Spleen (tissue), 11 donors: ENCODE measurements around the gene CARS2. TPM values are rescaled to one million over a fixed set of nuclear protein-coding genes. Genes with fewer than 3 reads are reported as not detected.

Experiments used
- DNase-seq: peaks from one replicate; pipeline ENCODE4 v3.0.0-alpha.2; 2020
- H3K27ac ChIP-seq, 8 donors: fragments of 200-600 bp; sonication (generic) in 7 of 8; 1 replicate in 4 of 8; 2 replicates in 4 of 8; pipeline versions ENCODE4 v1.5.0 to v1.8.0; 2016 to 2021; ENCODE audit warnings: inconsistent platforms in 4 of 8, mild to moderate bottlenecking in 4 of 8, moderate library complexity in 1 of 8
- H3K27me3 ChIP-seq, 7 donors: fragments of 200-600 bp; sonication (generic) in 6 of 7; replicated peaks in 1 of 7; 1 replicate in 4 of 7; 2 replicates in 3 of 7; pipeline versions ENCODE4 v1.5.0 to v1.8.0; 2016 to 2021; ENCODE audit warnings: inconsistent platforms in 3 of 7, mild to moderate bottlenecking in 1 of 7
- H3K36me3 ChIP-seq, 6 donors: fragments of 200-600 bp; sonication (generic) in 5 of 6; 1 replicate in 4 of 6; 2 replicates in 2 of 6; pipeline versions ENCODE4 v1.5.0 to v1.8.0; 2016 to 2021; ENCODE audit warnings: inconsistent platforms in 2 of 6
- H3K4me1 ChIP-seq, 6 donors: fragments of 200-600 bp; sonication (generic) in 5 of 6; 1 replicate in 3 of 6; 2 replicates in 3 of 6; pipeline versions ENCODE4 v1.5.0 to v1.8.0; 2016 to 2021; ENCODE audit warnings: inconsistent platforms in 3 of 6
- H3K4me3 ChIP-seq, 8 donors: fragments of 200-600 bp; sonication (generic) in 7 of 8; 1 replicate in 4 of 8; 2 replicates in 4 of 8; pipeline versions ENCODE4 v1.5.0 to v1.8.0; 2016 to 2021; ENCODE audit warnings: inconsistent platforms in 4 of 8, mild to moderate bottlenecking in 4 of 8, moderate library complexity in 2 of 8
- H3K9me3 ChIP-seq, 8 donors: fragments of 200-600 bp; sonication (generic) in 7 of 8; 1 replicate in 4 of 8; 2 replicates in 4 of 8; pipeline versions ENCODE4 v1.5.0 to v1.8.0; 2016 to 2021; ENCODE audit warnings: inconsistent platforms in 4 of 8
- CTCF ChIP-seq, 11 experiments: fragments of 200-600 bp in 7 of 11; fragments of 450-650 bp in 4 of 11; sonication (generic) in 4 of 11; IDR thresholded peaks in 8 of 11; conservative IDR thresholded peaks in 3 of 11; 1 replicate in 7 of 11; 2 replicates in 4 of 11; pipeline versions ENCODE4 v1.4.0 to v1.8.0; 2016 to 2021; ENCODE audit warnings: antibody characterized with exemption in 11 of 11, inconsistent platforms in 4 of 11, mild to moderate bottlenecking in 1 of 11
- POLR2A ChIP-seq, 3 donors: fragments of 450-650 bp; IDR thresholded peaks; one replicate each; pipeline ENCODE4 v1.5.1; 2017; ENCODE audit warnings: antibody characterized with exemption in 3 of 3, mild to moderate bottlenecking in 1 of 3
- POLR2AphosphoS5 ChIP-seq, 3 donors: sonication (generic); formaldehyde crosslinking; IDR thresholded peaks; one replicate each; pipeline ENCODE4 v1.5.1; 2017; ENCODE audit warnings: antibody characterized with exemption in 3 of 3
- WGBS, 5 donors: extraction: QIAGEN DNeasy Blood & Tissue Kit in 3 of 5; methylation state at CpG; one replicate each; pipeline versions ENCODE4 v1.1.5 to v1.1.7; 2013 to 2018; 5-methylcytosine and 5-hydroxymethylcytosine counted together
- intact Hi-C: fragments of 100-400 bp; cut with DNase I; formaldehyde crosslinking; loops from one replicate; pipeline ENCODE4 v1.15.0; 2023; ENCODE audit warnings: low total_unique reads
- polyA plus RNA-seq, 3 donors: library from polyadenylated mRNA; stranded (reverse); fragments of 200-250 nt; gene quantifications; one replicate each; pipeline ENCODE4 v1.2.1, GENCODE V29; 2013
- total RNA-seq, 7 donors: library from RNA; depleted of rRNA in 3 of 7; stranded (reverse); fragments of >200 nt in 3 of 7; fragmentation: NEBNext Ultra II Directional in 4 of 7; extraction: Animal tissue kit (Norgen Biotek cat#: 25700) in 4 of 7; gene quantifications; one replicate each; pipeline versions ENCODE4 v1.1.0 to v1.2.1, GENCODE V29; 2016 to 2021
- donor health status: healthy with polysubstance abuse.
- donor health status: DM: no; HTN: no; CAD: no; lungs with moderate emphysema.
- donor health status: DM: no; HTN: no; CAD: no.
- donor health status: Bipolar disorder and iron deficiency.
- donor health status: healthy.
- donor health status: DM: no; HTN: no; CAD: no.
- donor health status: DM: yes; HTN: yes; CAD: no.

The CARS2 gene
- total and polyA plus RNA-seq, 10 donors = 63.9 to 113 (median 80.5) TPM

DNA sequence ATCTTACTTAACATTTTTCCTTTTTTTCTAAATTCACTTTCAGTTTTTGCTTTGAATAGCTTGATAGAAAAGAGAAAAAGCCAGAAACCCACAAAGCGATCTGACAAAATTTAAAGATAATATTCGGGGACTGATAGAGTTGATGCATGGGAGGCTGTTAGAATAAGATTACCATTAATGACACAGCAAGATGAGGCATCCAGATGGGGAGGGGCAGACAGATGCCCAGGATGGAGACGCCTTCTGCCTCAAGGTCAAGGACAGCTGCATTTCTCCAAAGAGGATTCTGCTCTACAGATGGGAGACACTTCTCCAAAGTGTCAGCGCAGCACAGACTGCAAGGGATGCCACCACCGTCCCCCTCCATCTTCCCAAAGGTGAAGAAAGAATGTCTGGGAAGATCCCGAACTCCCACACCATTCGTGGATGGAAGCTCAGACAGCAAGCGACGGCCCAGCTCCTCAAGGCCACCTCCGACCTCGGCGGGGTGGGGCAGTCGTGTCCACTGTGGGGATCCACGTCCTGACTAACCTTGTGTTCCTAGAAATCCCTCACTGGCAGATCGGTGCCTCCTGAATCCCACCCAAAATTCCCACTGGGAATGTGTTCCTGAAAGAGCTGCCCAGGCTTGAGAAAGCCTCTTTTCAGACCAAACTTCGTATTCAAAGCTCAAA lies 57.6 kb downstream of the CARS2 start:
- H3K27me3 ChIP-seq = no peaks in the 10 kb centered on the region
- no peak overlapping the region for H3K27ac ChIP-seq
- peak; percentile 51 for DNase-seq
- no peak overlapping the region for H3K4me3 ChIP-seq
- intact Hi-C loops = no loop called here
- TF ChIP-seq POLR2AphosphoS5 (IDR thresholded peaks at IDR 0.05) (no peak), CTCF (IDR thresholded peaks at IDR 0.05 in 8 of 11, conservative IDR thresholded peaks at IDR 0.05 in 3 of 11) (no peak), POLR2A (IDR thresholded peaks at IDR 0.05) (no peak)
- H3K9me3 ChIP-seq = no peaks in the 10 kb centered on the region
- H3K36me3 ChIP-seq = peaks cover 0 to 98% (median 44%) of the 10 kb centered on the region in 6 donors
- WGBS, 5 donors = 72 to 84% (median 82%) methylated on average over 16 of the region's 16 CpGs
- H3K4me1 ChIP-seq = peaks cover 0 to 56% (median 16%) of the 10 kb centered on the region in 6 donors

DNA sequence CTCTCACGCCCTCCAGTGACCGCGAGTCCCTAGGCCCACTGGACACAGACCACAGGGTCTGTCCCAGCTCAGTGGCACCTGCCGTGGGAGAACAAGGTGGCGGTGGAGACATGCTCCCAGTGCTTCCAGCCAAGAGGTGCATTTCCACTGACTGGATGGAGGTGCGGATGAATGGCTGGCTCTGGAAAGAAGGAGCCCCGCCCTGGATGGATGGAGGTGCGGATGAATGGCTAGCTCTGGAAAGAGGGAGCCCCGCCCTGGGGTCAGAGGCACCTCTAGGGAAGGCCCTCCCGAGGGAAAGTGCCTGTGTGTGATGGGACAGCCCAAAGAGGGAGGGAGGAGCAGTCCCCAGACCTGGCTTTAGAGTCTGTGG lies 58.6 kb downstream of the CARS2 start:
- Histone ChIP-seq H3K36me3 (peaks cover 0 to 98% (median 51%) of the 10 kb centered on the region in 6 donors), H3K4me1 (peaks cover 0 to 46% (median 13%) of the 10 kb centered on the region in 6 donors), H3K27me3 (no peaks in the 10 kb centered on the region), H3K9me3 (no peaks in the 10 kb centered on the region), H3K4me3 (no peak overlapping the region), H3K27ac (no peak overlapping the region)
- DNase-seq = no peak
- TF ChIP-seq CTCF (IDR thresholded peaks at IDR 0.05 in 8 of 11, conservative IDR thresholded peaks at IDR 0.05 in 3 of 11) = no peak
- TF ChIP-seq POLR2AphosphoS5 (IDR thresholded peaks at IDR 0.05) = peak in 1 of 3 donors; percentile 18
- intact Hi-C loops = no loop called here
- WGBS, 5 donors = 86 to 97% (median 93%) methylated on average over 7 to 10 of the region's 10 CpGs

DNA sequence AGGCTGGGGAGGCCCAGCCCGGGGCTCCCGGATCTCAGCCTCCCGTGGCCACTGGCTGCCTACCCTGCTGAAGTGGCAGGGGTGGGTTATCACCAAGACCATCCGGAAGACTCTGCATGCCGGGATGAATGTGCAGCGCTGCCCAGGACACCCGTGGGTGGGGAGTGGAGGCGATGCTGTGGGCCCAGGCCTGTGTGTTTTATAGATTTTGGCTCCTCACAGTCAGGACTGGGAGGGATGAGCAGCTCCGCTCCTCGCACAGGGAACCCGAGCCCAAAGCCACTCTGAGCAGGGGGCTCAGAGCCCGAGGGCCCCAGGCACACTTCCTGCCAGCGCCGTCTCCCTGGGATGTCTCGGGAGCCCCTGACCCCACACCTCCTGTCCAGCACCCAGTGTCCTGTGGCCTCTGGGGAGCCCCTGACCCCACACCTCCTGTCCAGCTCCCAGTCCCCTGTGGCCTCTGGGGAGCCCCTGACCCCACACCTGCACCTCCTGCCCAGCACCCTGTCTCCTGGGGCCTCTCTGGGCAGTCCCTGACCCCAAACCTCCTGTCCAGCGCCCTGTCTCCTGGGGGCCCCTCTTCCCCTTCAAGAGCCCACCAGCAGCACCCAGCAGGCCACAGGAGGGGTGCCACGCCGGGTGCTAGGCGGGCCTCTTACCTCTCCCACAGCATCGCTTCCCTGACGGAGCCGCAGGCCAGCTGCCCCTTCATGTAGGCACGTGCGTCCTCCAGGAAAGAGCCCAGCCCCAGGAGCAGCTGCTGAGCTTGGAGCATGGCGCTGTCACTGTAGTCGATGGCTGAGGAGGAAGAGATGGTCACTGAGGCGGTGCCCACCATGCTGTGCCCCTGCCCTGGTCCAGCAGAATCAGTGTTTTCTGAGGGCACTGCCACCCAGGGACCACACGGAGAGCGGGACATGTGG lies 59.2 kb downstream of the CARS2 start:
- TF ChIP-seq POLR2AphosphoS5 (IDR thresholded peaks at IDR 0.05) (peak in 1 of 3 donors; percentile 44), CTCF (IDR thresholded peaks at IDR 0.05 in 8 of 11, conservative IDR thresholded peaks at IDR 0.05 in 3 of 11) (no peak), POLR2A (IDR thresholded peaks at IDR 0.05) (no peak)
- H3K36me3 ChIP-seq = peaks cover 0 to 98% (median 58%) of the 10 kb centered on the region in 6 donors
- no peak overlapping the region for H3K27ac ChIP-seq
- intact Hi-C loops = no loop called here
- no peaks in the 10 kb centered on the region for H3K27me3 ChIP-seq
- peak; percentile 76 for DNase-seq
- 90 to 96% (median 93%) methylated on average over 11 to 29 of the region's 29 CpGs for WGBS, 5 donors
- no peak overlapping the region for H3K4me3 ChIP-seq
- no peaks in the 10 kb centered on the region for H3K9me3 ChIP-seq
- H3K4me1 ChIP-seq = peaks cover 0 to 40% (median 11%) of the 10 kb centered on the region in 6 donors

DNA sequence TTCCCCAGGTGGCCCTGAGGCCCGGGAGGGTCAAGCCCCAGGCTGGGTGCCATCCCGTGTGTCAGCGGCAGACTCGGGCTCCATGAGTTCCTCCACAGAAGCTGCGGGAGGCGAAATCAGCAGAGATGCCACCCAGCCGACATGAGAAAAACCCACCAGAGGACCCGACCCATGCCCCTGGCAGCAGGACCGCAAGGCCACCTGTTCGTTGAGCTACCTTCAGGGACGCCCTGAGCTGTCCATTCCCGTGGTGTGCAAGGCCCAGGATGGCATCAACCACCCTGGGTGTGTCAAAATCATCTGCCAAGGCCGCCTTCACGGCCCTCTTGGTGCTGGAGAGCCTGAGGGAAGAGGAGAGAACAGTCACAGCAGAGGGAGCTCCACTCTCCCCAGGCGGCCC lies 60.2 kb downstream of the CARS2 start:
- Histone ChIP-seq H3K27ac (no peak overlapping the region), H3K27me3 (no peaks in the 10 kb centered on the region), H3K36me3 (peaks cover 6 to 98% (median 65%) of the 10 kb centered on the region in 6 donors), H3K4me1 (peaks cover 0 to 44% (median 16%) of the 10 kb centered on the region in 6 donors), H3K4me3 (no peak overlapping the region), H3K9me3 (no peaks in the 10 kb centered on the region)
- peak; percentile 77 for DNase-seq
- TF ChIP-seq POLR2A (IDR thresholded peaks at IDR 0.05) (no peak), CTCF (IDR thresholded peaks at IDR 0.05 in 8 of 11, conservative IDR thresholded peaks at IDR 0.05 in 3 of 11) (no peak), POLR2AphosphoS5 (IDR thresholded peaks at IDR 0.05) (no peak)
- 82 to 89% (median 87%) methylated on average over 4 to 15 of the region's 15 CpGs for WGBS, 5 donors
- intact Hi-C loops = no loop called here
